Measurements from ENCODE around the gene EXOC6B. TPM values are rescaled to one million over a fixed set of nuclear protein-coding genes. Genes with fewer than 3 reads are reported as not detected.

The EXOC6B gene
- total RNA-seq, 1 donor = 9.0 TPM

DNA sequence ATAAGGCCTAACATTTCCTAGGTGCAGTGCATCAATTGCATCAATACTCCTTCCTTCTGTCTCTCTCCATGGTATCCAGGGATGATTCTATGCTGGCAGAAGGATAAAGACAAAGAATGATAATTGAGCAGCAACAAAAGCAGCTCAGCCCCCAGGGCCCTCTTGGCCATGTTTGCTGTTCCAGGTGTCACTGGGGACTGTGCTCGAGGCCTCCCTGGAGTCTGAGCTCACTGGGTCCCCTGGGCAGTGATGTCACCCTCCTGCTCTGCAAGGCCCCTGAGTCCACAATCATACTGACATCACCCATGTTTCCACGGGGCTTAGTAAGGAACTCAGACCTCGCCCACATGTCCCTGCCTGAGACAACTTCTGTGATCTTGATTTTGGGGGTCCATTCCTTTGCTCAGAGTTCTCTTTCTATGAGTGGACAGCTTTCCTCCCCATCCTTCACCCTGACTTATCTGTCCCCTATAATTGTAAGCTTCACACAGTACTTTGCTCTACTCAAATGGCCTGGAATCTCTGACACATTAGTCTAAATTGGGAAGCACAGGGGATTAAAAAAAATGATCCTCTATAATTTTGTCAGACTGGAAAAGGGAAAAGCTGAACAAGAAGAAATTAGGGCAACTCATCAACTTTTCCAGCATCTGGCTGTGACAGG, 15.8 kb upstream of the EXOC6B start:
- Histone ChIP-seq H3K4me3 (ENCODE audit: low read length) (no peak overlapping the region), H3K9me3 (ENCODE audit: low read depth, low read length) (no peaks in the 10 kb centered on the region), H3K4me1 (ENCODE audit: insufficient read depth, low read length) (no peaks in the 10 kb centered on the region), H3K27me3 (ENCODE audit: insufficient read depth, low read length) (peaks cover 2% of the 10 kb centered on the region)

DNA sequence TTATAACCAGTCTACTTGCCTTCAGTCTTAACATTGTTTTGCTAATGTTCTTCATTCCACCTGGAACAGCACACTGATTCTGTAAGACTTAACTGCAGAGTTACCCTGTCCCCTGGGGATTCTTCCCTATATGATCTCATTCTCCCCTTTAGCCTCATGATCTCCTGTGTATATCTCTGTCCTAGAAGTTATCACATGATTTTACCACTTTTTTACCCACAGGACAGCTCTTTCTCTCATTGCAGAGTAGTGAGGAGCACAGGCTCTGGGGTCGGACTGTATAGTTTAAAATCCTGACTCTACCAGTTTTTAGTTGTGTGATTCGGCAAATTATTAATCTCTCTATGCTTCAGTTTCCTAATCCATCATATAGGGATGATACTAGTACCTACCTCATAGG, 14.2 kb upstream of the EXOC6B start:
- H3K9me3 ChIP-seq (ENCODE audit: low read depth, low read length) = no peaks in the 10 kb centered on the region

DNA sequence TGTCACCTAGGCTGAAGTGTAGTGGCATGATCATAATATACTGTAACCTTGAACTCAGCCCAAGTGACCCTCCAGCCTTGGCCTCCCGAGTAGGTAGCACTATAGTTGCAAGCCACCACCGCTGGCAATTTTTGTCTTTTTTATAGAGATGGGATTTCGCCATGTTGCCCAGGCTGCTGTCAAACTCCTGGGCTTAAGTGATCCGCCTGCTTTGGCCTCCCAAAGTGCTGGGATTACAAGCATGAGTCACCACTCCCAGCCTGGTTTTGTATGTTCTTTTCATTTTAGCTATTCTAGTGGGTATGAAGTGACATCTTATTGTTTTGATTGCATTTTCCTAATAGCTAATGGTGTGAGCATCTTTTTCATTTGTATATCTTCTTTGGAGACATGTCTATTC, 11.3 kb upstream of the EXOC6B start:
- Histone ChIP-seq H3K4me1 (ENCODE audit: insufficient read depth, low read length) (no peaks in the 10 kb centered on the region), H3K27me3 (ENCODE audit: insufficient read depth, low read length) (no peaks in the 10 kb centered on the region), H3K9me3 (ENCODE audit: low read depth, low read length) (no peaks in the 10 kb centered on the region)

More for the DNA sequence above, 14.2 kb upstream of the EXOC6B start:
- Histone ChIP-seq H3K27me3 (ENCODE audit: insufficient read depth, low read length) (peaks cover 2% of the 10 kb centered on the region), H3K4me3 (ENCODE audit: low read length) (no peak overlapping the region), H3K4me1 (ENCODE audit: insufficient read depth, low read length) (no peaks in the 10 kb centered on the region)

DNA sequence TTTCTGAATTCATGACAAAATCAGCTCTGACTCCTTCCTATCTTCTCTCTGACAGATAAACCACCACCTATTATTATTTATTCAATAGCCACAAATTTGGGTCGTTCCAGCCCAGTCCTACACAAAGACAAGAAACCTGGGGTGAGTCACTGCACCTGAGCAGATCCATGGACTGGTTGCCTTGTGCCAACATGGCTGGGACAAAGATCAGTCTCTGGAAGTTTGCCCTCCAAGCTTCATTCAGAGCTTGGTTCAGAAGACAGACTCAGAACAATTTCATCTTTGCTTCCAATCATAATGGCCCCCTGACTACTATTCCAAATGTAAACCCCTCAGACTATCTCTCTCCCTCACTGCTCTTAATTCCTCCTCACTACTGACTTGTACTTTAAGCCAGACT, 9.6 kb upstream of the EXOC6B start:
- Histone ChIP-seq H3K27me3 (ENCODE audit: insufficient read depth, low read length) (no peaks in the 10 kb centered on the region), H3K4me3 (ENCODE audit: low read length) (no peak overlapping the region), H3K4me1 (ENCODE audit: insufficient read depth, low read length) (no peaks in the 10 kb centered on the region), H3K9me3 (ENCODE audit: low read depth, low read length) (no peaks in the 10 kb centered on the region)

More for the DNA sequence above, 11.3 kb upstream of the EXOC6B start:
- H3K4me3 ChIP-seq (ENCODE audit: low read length) = no peak overlapping the region

DNA sequence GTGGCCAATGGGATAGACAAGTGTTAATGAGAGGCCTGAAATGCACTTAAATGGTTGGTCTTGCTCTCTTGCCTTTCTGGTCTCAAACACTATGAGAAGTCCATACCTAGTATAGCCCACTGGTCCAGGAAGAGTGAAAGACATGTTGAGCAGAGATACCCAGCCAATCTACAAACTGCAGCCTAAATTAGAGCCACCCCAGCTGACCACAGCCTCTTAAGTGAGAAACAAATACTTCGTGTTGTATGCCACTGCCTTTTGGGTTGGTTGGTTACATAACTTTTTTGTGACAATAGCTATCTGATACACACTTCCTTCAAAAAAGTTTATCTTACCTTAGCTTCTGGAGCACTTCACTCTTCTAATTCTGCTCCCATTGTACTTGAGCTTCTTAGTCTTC, 8.8 kb upstream of the EXOC6B start:
- Histone ChIP-seq H3K4me3 (ENCODE audit: low read length) (no peak overlapping the region), H3K4me1 (ENCODE audit: insufficient read depth, low read length) (no peaks in the 10 kb centered on the region), H3K9me3 (ENCODE audit: low read depth, low read length) (no peaks in the 10 kb centered on the region), H3K27me3 (ENCODE audit: insufficient read depth, low read length) (no peaks in the 10 kb centered on the region)

DNA sequence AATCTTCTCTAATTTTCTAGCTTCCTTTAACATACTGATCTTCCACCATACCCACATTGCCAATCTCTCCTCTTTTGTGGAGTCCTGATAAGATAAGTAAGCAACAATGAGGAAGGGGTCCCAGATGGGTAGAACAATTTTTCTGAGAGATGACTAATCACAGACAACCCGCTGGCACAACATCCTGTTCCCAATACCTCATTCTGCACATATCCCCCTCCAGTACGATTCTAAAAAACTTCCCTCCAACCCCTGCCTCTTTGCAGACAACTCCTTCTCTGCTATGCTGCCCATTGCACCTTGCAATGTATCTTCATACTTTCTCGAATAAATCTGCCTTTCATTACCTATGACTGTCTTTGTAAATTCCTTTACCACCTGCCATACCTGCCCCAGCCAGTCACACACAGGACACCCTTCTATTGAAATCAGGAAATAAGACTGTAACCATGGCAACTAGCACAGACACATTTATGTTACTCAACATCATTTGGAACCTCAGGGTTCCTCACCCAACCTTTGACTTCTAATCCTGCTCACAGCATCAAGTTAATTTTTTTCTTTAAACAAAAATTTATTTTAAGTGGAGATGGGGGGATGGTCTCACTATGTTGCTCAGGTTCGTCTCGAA, 7.4 kb upstream of the EXOC6B start:
- Histone ChIP-seq H3K4me1 (ENCODE audit: insufficient read depth, low read length) (no peaks in the 10 kb centered on the region), H3K9me3 (ENCODE audit: low read depth, low read length) (no peaks in the 10 kb centered on the region), H3K4me3 (ENCODE audit: low read length) (no peak overlapping the region), H3K27me3 (ENCODE audit: insufficient read depth, low read length) (no peaks in the 10 kb centered on the region)

DNA sequence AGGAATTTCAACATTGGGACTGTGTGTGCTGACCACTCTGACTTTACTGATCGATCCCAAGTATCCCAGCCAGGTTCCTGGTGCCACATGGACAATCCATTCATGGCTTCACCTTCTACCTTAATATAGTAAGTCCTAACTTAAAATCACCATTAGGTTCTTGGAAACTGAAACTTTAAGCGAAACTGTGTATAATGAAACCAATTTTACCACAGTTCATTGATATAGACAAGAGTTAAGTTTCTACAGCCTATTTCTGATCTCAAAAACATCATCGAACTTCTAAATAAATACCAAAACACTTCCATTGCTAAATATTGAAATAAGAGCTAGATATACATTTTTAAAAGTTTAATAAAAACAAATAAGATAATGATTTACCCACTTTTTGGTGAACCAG, 4.4 kb upstream of the EXOC6B start:
- H3K27me3 ChIP-seq (ENCODE audit: insufficient read depth, low read length) = peaks cover under 1% of the 10 kb centered on the region
- H3K4me3 ChIP-seq (ENCODE audit: low read length) = no peak overlapping the region
- H3K9me3 ChIP-seq (ENCODE audit: low read depth, low read length) = no peaks in the 10 kb centered on the region
- peaks cover under 1% of the 10 kb centered on the region for H3K4me1 ChIP-seq (ENCODE audit: insufficient read depth, low read length)

DNA sequence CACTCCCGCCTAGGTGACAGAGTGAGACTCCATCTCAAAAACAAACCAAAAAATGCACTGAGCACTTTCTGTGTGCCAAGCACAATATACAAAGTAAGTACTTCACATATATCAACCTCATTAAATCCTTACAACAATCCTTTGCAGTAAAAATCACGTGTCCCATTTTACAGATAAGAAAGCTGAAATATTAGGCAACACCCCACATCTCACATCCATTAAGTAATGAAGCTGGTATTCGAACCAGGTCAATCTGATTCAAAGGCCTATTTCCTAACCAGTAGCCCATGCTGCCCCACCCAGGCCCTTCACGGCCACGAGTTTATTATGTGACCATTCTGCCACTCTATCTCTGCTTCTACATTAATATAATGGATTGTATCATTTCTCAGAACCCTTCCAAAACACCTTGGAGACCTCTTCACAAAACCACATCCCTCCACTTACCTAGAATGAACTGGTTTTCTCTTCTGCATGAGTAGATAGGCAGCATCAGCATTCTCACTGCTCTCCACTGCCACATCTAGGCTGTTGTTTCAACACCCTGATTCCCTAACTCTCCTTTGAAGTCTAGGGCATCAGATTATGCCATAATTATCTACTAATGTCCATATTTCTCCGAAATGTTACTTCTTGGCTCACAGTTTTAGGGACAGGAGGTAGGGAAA, 3.1 kb upstream of the EXOC6B start:
- Histone ChIP-seq H3K4me1 (ENCODE audit: insufficient read depth, low read length) (peaks cover 14% of the 10 kb centered on the region), H3K27me3 (ENCODE audit: insufficient read depth, low read length) (peaks cover 9% of the 10 kb centered on the region)

DNA sequence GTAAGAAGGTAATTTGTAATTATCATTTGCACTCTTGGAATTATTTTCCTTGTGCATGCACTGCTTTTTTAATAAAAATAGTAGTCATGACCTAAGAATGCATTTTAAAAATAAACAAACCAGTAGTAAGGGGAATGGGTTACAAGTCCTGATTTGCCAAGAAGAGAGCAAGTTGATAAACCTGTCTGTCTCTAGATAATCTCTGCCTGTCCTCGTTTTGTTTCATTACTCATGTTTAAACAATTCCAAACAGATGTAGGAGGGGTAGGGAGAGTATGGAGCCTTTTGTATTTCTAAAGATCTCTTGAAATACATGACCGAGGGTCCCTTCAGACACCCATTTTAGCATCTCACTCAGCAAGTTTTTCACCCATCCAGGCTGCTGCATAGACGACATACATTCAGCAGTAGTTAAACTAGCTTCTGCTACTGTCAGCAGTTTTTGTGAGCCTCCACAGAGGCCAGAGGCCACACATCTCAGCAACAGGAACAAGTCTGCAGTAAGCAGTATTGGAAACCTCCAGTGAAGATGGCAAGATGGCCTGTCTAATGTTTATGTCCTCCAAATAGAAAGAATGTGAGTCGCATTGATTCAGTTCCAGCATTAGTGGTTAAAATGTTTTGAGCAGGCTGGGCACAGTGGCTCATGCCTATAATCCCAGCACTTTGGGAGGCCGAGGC, 2.3 kb upstream of the EXOC6B start:
- Histone ChIP-seq H3K4me3 (ENCODE audit: low read length) (no peak overlapping the region), H3K27me3 (ENCODE audit: insufficient read depth, low read length) (peaks cover 9% of the 10 kb centered on the region), H3K9me3 (ENCODE audit: low read depth, low read length) (no peaks in the 10 kb centered on the region), H3K4me1 (ENCODE audit: insufficient read depth, low read length) (peaks cover 15% of the 10 kb centered on the region)

More for the DNA sequence above, 3.1 kb upstream of the EXOC6B start:
- Histone ChIP-seq H3K4me3 (ENCODE audit: low read length) (no peak overlapping the region), H3K9me3 (ENCODE audit: low read depth, low read length) (no peaks in the 10 kb centered on the region)

DNA sequence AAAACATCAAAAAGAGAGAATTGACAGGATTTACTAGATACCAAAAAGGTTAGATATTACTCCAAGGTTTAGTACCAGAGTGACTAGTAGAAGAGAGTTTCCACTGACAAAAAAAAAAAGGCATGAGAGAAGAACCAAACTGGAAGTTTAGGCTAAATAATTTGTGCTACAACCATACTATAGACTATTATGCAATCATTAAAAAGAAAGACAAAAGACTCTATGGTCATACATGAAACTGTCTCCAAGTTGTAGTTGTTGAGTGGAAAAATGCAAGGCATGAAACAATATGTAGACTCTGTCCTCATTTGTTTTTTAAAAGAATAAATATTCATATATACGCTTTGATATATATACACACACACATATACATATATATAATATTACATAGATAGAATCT, 1.7 kb upstream of the EXOC6B start:
- H3K9me3 ChIP-seq (ENCODE audit: low read depth, low read length) = no peaks in the 10 kb centered on the region
- peaks cover 15% of the 10 kb centered on the region for H3K4me1 ChIP-seq (ENCODE audit: insufficient read depth, low read length)
- H3K4me3 ChIP-seq (ENCODE audit: low read length) = no peak overlapping the region
- H3K27me3 ChIP-seq (ENCODE audit: insufficient read depth, low read length) = peaks cover 9% of the 10 kb centered on the region

DNA sequence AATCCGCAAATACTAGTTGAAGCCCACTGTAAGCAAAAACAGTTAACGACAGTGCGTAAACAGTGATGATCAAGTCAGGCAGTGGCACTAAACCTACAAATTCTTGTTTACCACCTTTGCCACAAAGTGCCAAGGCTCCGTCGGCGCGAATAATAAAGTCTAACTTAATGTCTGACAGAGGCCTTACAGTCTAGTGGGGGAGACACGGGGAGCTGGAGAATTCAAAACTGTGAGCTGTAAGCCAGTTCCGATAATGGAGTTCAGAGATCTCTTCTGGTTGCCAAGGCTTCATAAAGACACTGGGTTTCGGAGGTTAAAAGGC, 284 bp upstream of the EXOC6B start:
- Histone ChIP-seq H3K4me3 (ENCODE audit: low read length) (peak overlapping the region; percentile 47), H3K4me1 (ENCODE audit: insufficient read depth, low read length) (peaks cover 15% of the 10 kb centered on the region), H3K27me3 (ENCODE audit: insufficient read depth, low read length) (peaks cover 9% of the 10 kb centered on the region), H3K9me3 (ENCODE audit: low read depth, low read length) (no peaks in the 10 kb centered on the region)

DNA sequence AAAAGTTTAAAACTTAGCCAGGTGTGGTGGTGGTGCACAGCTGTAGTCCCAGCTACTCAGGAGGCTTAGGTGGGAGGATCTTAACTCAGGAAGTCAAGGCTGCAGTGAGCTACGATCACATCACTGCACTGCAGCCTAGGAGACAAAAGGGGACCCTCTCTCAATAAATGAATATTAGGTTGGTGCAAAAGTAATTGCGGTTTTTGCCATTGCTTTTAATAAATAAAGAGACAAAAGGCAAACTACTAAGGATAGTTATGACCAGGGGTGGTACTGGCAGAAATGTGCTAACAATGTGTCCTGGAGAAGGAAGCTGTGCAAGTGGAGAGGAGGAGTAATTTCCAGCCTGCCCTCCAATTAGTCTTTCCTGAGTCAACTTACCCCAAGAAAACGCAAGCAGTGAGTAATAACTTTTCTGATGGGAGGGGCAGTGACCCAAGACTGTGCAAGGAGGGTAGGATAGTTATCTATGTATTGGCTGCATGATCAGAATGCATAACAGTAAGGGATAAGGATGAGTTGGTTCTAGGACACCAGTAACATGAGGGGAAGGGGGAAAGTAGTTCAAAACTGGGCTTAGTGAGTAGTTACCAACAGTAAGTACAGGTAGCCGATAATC, 1.5 kb downstream of the EXOC6B start:
- Histone ChIP-seq H3K4me3 (ENCODE audit: low read length) (no peak overlapping the region), H3K9me3 (ENCODE audit: low read depth, low read length) (no peaks in the 10 kb centered on the region), H3K27me3 (ENCODE audit: insufficient read depth, low read length) (peaks cover 9% of the 10 kb centered on the region), H3K4me1 (ENCODE audit: insufficient read depth, low read length) (peaks cover 15% of the 10 kb centered on the region)

DNA sequence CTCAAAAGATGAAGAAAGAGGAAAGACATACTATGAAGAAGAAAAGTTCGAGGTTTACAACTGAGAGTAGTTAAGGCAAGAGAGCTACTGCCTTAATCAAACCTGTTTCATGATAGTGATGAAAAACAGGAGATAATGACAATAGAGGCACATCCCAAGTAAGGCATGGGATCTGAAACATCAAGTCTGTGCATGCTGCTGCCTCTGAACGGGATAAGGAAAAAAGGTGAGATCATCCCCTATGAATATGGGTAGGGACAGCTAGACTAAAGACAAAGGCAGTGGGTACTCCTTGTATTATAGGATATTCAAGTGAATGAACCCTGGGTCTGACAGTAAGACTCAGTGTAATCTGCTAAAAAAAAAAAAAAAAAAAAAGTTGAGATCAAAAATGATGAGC, 3.0 kb downstream of the EXOC6B start:
- Histone ChIP-seq H3K4me3 (ENCODE audit: low read length) (no peak overlapping the region), H3K9me3 (ENCODE audit: low read depth, low read length) (no peaks in the 10 kb centered on the region), H3K4me1 (ENCODE audit: insufficient read depth, low read length) (peaks cover 15% of the 10 kb centered on the region), H3K27me3 (ENCODE audit: insufficient read depth, low read length) (peaks cover 9% of the 10 kb centered on the region)

DNA sequence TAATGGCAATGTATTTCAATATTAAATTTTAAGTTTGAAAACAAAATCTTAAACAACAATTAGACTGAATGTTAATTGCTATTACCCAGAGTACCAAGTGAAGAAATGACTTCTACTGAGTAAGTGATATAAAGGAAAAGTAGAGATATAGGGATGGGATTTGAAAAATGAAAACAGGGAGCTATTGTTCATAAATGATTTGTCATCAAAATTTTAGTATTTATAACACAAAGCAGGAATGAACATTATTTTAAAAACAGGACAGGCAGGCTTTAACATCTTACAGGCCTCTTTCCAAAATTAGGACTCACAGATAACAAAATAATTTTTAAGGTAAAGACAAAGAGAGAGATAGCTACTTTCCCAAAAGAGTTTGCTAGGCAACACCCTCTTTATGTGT, 3.9 kb downstream of the EXOC6B start:
- Histone ChIP-seq H3K4me3 (ENCODE audit: low read length) (no peak overlapping the region), H3K4me1 (ENCODE audit: insufficient read depth, low read length) (peaks cover 15% of the 10 kb centered on the region), H3K9me3 (ENCODE audit: low read depth, low read length) (no peaks in the 10 kb centered on the region), H3K27me3 (ENCODE audit: insufficient read depth, low read length) (peaks cover 9% of the 10 kb centered on the region)

DNA sequence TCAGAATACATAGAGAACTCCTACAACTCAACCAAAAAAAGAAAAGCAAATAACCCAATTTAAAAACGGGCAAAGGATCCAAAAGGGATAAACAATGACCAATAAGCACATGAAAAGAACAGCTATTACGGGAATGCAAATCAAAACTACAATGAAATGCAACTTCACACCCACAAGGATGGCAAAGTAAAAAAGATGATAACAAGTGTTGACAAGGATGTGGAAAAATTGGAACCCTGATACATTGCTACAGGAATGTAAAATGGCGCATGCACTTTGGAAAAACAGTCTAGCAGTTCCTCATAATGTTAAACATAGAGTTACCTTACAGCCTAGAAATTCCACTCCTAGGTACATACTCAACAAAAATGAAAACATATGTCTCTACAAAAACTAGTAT, 4.7 kb downstream of the EXOC6B start:
- Histone ChIP-seq H3K9me3 (ENCODE audit: low read depth, low read length) (no peaks in the 10 kb centered on the region), H3K27me3 (ENCODE audit: insufficient read depth, low read length) (peaks cover 9% of the 10 kb centered on the region), H3K4me1 (ENCODE audit: insufficient read depth, low read length) (peaks cover 15% of the 10 kb centered on the region), H3K4me3 (ENCODE audit: low read length) (no peak overlapping the region)

Measured in mononuclear cell (primary cell).